UCSD-AML1 (cell line): ENCODE measurements around the gene TNIP2.
"Not testable (repeated sequence)": the region's sequence is repeated elsewhere in the genome, so short reads cannot be mapped to it uniquely, and the experiment has no call there.

ENCODE experiments used
- DNase-seq: peaks from one replicate; lab custom pipeline; 2025; ENCODE audit not compliant: unreplicated experiment; lab: John Stamatoyannopoulos, UW

Gene TNIP2

DNA sequence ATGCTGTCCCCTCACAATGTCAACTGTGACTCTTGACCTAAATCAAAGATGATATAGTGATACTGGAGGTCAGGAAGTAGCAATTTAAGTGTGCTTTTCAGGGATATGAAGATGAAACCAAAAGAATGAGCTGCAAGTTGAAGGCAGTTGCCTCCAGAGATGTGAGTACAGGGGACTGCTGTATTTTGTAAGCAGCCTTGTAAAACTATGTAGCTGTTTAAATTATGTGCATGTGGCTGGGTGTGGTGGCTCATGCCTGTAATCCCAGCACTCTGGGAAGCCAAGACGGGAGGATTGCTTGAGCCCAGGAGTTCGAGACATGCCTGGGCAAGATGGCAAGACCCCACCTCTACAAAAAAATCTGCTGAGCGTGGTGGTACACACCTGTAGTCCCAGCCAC lies 15.1 kb upstream of the TNIP2 start:
- no peak for DNase-seq

- DNase-seq, result no peak
Measured at GRCh38 chr4:2768921-2769336, 12.8 kb upstream of the TNIP2 start.

- DNase-seq, result no peak
Measured at GRCh38 chr4:2768124-2768523, 12.0 kb upstream of the TNIP2 start.

- no peak for DNase-seq
Measured at GRCh38 chr4:2767705-2768074, 11.6 kb upstream of the TNIP2 start.

DNA sequence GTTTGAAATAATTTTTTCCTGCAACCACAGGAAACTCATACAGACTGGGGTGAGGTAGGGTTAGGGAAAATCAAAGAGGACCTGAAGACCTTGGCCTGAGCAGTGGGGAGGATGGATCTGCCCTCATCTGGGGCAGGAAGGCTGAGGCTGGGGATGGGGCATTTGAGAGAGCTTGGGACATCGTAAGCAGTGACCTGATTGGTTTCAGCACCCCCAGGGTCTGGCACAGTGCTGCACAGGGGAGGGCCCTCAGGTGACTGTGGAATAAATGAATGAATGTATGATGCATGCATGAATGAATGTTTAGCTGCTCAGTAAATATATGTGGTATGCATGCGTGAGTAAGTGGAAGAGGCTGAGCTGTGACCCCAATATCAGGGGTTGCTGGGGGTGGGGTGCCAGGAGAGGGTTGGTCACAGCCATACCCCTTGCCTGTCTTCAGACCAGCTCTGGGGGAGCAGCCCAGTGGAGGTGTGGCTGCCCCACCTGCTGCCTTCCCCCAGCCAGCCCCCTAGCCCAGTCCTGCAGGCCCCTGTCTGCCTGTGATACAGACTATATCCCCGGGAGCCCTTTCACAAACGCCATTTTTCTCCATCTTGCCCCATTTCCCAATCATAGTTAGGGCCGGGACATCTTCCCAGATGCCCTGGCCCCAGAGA lies 11.0 kb upstream of the TNIP2 start:
- DNase-seq, result no peak

- DNase-seq, result no peak
Measured at GRCh38 chr4:2765832-2766526, 9.8 kb upstream of the TNIP2 start.

DNA sequence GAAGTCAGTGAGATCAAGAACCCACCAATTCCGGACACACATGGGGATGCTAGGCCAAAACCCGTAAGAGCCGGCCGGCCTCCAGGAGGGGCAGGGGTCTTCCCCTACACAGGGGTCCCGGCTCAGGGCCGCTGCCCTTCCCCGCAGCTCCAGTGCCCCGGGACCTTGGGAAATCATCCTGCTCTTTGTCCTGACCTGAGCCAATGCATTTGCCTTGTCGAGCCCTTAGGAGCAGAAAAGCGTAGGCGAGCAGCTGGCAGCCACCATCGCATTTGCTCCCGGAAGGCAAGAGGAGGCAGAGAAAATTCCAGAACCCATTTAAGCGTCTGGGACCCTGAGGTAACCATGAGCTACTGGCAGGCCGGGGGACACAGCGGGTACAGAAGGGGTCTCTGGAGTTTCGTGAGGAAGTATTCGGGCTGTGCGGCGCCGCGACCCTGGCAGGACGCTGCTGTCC lies 7.4 kb upstream of the TNIP2 start:
- no peak for DNase-seq

GRCh38 chr4:2762486-2763370 lies 6.6 kb upstream of the TNIP2 start:
- not testable (repeated sequence) for DNase-seq

GRCh38 chr4:2762048-2762447 lies 5.9 kb upstream of the TNIP2 start:
- no peak for DNase-seq

DNA sequence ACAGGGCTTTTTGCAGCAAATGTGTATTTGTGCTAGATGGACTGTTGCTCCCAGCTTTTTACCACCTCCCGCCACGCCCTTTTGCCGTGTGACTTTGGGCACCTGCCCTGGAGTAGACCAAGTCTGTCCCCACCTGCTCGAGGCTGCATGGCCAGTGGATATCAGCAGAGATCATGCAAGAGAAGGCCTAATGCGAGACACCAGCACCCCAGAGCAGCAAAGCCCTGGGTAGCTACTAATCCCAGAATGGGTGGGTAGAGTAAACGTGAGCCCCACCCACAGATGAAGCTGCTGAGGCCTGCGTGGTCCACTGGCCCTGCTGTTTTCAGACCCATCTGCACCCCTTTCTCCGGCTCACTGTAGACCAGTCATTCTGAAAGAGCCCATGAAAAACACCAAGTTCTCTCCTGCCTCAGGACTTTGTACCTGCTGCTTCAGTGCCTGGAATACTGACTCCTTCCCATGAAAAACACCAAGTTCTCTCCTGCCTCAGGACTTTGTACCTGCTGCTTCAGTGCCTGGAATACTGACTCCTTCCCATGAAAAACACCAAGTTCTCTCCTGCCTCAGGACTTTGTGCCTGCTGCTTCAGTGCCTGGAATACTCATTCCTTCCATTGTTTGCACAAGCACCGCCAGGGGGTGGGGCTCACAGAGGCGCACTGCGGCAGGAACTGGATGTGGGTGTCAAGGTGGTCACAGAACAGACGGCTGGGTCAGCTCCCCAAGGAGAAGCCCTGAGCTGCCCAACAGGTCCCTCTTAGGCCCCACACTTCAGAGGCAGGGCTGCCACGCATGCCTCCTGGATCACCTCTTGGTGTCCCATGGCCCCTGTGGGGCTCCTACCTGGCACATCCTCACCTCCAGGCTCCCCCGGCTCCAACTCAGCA lies 5.1 kb upstream of the TNIP2 start:
- DNase-seq, result peak; percentile 78

DNA sequence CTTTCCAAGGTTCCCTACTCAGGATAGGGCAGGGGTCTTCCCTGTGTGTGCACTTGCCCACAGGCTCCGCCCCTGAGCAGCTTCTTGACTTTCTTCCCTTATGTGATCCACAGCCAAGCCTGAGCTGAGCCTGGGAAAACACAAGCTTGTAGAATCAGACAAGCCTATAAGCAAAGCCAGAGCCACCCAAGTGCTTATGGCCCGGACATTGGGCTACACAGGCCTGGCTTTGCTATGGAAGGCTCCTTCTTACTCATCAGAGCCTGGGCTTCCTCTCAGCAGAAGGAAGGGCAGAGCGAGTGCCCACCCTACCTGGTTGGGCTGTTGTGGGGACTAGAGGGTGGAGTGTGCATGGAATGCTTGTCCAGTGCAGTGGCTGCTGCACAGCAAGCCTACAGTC lies 1.3 kb upstream of the TNIP2 start:
- DNase-seq, result no peak

DNA sequence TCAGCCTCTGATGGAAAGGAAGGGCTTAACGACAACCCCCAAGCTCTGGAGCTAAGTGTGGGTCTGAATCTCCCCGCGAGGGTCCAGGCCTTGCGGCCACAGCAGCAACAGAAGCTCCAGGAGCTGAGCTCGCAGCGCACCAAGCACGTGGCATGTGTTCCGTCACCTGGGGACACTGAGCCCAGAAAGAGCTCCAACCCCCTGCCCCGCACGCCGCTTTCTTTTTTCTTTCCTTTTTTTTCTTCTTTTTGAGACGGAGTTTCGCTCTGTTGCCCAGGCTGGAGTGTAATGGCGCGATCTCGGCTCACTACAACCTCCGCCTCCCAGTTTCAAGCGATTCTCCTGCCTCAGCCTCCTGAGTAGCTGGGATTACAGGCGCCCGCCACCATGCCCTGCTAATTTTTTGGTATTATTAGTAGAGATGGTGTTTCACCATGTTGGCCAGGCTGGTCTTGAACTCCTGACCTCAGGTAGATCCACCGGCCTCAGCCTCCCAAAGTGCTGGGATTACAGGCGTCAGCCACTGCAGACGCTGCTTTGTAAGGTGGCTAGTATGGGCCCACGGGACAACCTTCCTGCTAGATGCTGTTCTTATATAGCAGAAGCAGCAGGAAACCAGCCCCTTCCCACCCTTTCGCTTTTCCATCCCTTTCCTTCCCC lies 685 bp upstream of the TNIP2 start:
- no peak for DNase-seq

- no peak for DNase-seq
Measured at GRCh38 chr4:2754848-2755819, 1.0 kb downstream of the TNIP2 start.

GRCh38 chr4:2753436-2753835 lies 2.7 kb downstream of the TNIP2 start:
- no peak for DNase-seq

DNA sequence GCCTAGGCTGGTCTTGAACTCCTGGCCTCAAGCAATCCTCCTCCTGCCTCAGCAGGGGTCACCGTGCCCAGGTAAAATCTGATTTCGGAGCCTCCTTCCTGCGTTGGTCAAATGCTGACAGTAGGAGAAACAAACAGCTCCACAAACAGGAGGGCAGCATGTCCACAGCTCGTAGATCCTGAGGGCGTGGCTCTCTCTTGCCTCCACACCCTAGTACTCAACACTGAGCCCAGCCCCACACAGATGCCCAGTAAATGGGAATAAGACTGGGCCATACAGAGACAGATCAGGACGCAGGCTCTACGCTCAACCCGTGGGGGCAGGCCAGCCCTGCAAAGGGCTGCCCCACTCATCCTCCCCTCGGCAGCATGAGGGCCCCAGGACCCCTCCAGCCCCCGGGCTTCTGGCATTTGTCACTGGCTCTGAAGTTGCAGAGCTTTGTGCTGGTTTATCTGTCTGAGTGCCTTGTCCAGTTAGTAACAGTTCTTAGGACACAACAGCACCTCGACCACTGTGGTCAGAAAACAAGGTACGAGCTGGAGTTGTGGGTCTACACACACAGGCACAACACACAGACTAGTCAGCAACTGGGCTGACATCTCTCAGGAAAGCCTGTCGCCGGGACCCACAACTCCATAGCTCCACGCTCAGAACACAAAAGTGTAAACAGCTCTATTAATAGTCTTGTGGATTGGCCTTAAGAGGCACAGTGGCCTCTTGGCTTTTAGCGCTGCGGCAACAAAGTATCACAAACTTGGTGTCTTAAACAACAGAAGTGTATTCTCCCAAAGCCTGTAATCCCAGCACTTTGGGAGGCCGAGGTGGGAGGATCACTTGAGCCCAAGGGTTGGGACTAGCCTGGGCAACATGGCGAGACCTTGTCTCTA lies 5.2 kb downstream of the TNIP2 start:
- no peak for DNase-seq

- DNase-seq, result no peak
Measured at GRCh38 chr4:2746891-2747695, 9.0 kb downstream of the TNIP2 start.
